ENCODE data around the gene SIK2. TPM values are rescaled to one million over a fixed set of nuclear protein-coding genes. Genes with fewer than 3 reads are reported as not detected.

SIK2 gene
- total RNA-seq, 1 donor from 2014 or later = 8.2 TPM

DNA sequence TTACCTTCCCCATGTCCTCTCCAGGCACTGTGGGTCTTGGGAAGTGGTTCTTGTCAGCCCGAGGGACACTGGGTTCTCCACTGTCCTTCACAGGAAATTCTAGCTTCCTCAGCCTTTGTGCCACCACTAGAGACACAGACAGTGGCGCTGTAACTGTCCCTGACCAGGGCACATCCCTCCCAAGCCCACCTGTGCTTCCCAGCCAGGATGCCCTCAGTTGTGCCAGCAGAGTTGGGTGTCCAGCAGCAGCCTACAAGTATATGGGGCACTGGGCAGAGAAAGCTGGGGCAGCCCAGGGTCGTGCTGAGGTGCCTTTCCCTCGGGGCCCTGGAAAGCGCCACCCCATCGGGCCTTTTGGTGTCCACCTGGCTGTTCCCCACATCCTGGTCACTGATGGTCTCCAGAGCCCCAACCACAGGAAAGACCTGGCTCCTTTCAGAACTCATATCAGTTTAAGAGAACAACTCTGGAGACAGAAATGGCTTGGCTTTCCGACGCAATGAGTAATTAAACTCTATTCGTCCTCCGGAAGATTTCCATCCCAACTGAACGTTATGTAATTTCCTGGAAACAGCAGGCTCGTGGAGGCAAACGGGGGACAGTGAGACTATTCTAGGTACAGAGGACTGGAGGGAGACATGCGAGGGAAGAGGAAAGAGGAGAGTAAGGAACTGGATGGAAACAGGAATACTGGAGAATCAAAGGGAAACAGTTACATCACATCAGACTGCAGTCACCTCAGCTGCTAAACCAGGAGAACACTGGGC lies 135.4 kb downstream of the SIK2 start:
- Histone ChIP-seq H3K9me3 (no peaks in the 10 kb centered on the region), H3K27ac (peak overlapping the region; percentile 91 to 97), H3K27me3 (no peaks in the 10 kb centered on the region), H3K4me1 (peaks cover 28 to 60% of the 10 kb centered on the region in 2 donors), H3K4me3 (no peak overlapping the region), H3K36me3 (peaks cover 16 to 22% of the 10 kb centered on the region in 2 donors)
- TF ChIP-seq, protein P1, sequence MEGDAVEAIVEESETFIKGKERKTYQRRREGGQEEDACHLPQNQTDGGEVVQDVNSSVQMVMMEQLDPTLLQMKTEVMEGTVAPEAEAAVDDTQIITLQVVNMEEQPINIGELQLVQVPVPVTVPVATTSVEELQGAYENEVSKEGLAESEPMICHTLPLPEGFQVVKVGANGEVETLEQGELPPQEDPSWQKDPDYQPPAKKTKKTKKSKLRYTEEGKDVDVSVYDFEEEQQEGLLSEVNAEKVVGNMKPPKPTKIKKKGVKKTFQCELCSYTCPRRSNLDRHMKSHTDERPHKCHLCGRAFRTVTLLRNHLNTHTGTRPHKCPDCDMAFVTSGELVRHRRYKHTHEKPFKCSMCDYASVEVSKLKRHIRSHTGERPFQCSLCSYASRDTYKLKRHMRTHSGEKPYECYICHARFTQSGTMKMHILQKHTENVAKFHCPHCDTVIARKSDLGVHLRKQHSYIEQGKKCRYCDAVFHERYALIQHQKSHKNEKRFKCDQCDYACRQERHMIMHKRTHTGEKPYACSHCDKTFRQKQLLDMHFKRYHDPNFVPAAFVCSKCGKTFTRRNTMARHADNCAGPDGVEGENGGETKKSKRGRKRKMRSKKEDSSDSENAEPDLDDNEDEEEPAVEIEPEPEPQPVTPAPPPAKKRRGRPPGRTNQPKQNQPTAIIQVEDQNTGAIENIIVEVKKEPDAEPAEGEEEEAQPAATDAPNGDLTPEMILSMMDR (IDR thresholded peaks at IDR 0.05) = no peak
- DNase-seq (ENCODE audit: low spot score in 2 of 2) = no peak
- intact Hi-C loops (cut with DNase I) = loop anchor here (10.0 kb wide), 1 partner anchor 413 kb away; no protein-coding TSS in a partner anchor

DNA sequence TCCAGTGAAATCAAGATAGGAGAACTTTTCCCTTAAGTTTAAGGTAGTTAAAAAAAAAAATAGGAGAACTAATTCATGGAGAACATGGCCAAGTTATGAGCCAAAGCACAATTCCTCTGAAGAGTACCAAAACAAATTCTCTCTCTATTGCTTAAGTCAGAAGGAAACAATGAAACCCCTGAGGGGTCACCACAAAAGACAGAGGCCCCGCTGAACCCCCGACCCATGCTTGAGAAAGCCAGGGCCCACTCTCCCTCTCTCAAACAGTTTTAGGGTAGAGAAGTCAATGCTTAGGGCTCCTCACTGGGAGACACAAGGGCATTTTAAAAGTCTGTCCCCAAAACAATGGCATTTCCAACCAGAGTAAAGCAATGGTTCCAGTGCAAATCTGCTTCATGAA lies 137.1 kb downstream of the SIK2 start:
- TF ChIP-seq, protein P1 (IDR thresholded peaks at IDR 0.05) = no peak
- no peaks in the 10 kb centered on the region for H3K9me3 ChIP-seq
- no peak for DNase-seq (ENCODE audit: low spot score in 2 of 2)
- H3K4me3 ChIP-seq = no peak overlapping the region
- peaks cover 16 to 36% of the 10 kb centered on the region in 2 donors for H3K36me3 ChIP-seq
- H3K4me1 ChIP-seq = peaks cover 19 to 43% of the 10 kb centered on the region in 2 donors
- H3K27ac ChIP-seq = peak overlapping the region; percentile 8 to 97
- no peaks in the 10 kb centered on the region for H3K27me3 ChIP-seq
- intact Hi-C loops (cut with DNase I) = loop anchor here (10.0 kb wide), 1 partner anchor 414 kb away; no protein-coding TSS in a partner anchor

DNA sequence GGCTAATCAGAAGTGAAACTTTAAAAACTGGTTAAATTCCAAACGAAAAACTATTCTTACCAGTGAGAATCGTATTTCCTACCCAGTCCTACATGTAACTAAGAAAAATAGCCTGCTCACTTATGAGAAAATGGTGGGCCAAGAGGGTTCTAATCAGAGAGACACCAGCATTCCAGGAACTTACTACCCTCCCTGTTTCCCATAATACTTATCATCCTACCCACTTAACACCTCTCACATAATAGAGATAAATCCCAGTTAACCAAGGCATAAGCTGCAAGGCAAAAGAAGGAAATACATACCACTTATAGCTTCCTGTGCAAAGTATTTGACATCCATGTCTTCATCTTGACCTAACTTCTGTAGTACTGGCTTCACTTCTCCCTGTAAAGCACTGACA lies 139.5 kb downstream of the SIK2 start:
- Histone ChIP-seq H3K9me3 (no peaks in the 10 kb centered on the region), H3K4me1 (peaks cover 7 to 38% of the 10 kb centered on the region in 2 donors), H3K27me3 (no peaks in the 10 kb centered on the region), H3K36me3 (peaks cover 16 to 36% of the 10 kb centered on the region in 2 donors), H3K4me3 (no peak overlapping the region), H3K27ac (peak overlapping the region in 1 of 2 donors; percentile 8)
- TF ChIP-seq, protein P1 (IDR thresholded peaks at IDR 0.05) = no peak
- intact Hi-C loops (cut with DNase I) = no loop called here
- no peak for DNase-seq (ENCODE audit: low spot score in 2 of 2)

DNA sequence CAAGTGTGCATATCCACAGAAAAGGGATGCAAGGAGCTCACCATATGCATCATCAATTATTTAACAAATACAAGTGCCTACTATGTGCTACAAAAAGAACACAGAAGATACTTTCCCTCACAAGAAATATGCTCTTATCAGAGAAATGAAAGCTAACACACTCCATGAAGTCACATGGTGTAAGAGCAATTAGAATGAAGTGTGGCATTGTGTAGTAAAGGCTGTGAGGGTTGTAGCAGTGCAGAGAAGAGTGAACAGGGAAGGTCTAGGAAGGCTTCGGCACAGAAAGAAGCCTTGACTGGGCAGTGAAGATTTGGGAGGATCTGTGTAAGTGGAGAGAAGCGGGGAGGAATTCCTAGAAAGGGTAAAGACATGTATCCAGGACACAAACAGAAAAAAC lies 141.5 kb downstream of the SIK2 start:
- intact Hi-C loops (cut with DNase I) = no loop called here
- no peak for DNase-seq (ENCODE audit: low spot score in 2 of 2)
- H3K4me3 ChIP-seq = no peak overlapping the region
- TF ChIP-seq, protein P1 (IDR thresholded peaks at IDR 0.05) = no peak
- peaks cover 23 to 43% of the 10 kb centered on the region in 2 donors for H3K36me3 ChIP-seq
- peaks cover 0 to 20% of the 10 kb centered on the region in 2 donors for H3K4me1 ChIP-seq
- H3K9me3 ChIP-seq = no peaks in the 10 kb centered on the region
- H3K27ac ChIP-seq = no peak overlapping the region
- no peaks in the 10 kb centered on the region for H3K27me3 ChIP-seq

DNA sequence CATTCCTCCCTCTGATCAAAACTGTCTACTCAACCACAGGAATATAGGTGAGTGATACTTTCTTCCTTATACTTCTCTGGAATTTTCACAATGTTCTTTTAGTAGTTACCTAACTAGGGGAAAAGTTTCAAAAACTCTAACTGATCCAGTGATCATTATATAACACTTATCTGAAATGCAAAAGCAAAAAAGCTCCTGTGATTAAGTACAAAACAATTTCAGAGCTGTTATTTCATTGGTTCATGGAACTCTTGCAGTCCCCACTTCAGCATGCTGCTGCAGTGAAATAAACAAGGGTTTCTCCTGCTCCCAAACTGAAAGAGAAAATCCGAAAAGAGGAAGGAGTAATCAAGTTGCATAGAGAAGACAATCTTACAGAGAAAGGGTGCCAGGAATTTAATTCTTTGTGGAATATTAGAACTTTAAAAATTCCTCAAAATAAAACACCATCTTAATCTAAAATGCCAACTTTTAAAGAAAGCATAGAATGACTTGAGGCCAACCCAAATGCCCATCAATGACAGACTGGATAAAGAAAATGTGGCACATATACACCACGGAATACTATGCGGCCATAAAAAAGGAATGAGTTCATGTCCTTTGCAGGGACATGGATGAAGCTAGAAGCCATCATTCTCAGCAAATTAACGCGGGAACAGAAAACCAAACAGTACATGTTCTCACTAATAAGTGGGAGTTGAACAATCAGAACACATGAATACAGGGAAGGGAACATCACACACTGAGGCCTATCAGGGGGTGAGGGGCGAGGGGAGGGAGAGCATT lies 143.7 kb downstream of the SIK2 start:
- Histone ChIP-seq H3K27me3 (no peaks in the 10 kb centered on the region), H3K27ac (peak overlapping the region; percentile 50 to 72), H3K9me3 (no peaks in the 10 kb centered on the region), H3K4me3 (no peak overlapping the region), H3K4me1 (peaks cover 0 to 16% of the 10 kb centered on the region in 2 donors), H3K36me3 (peaks cover 31 to 55% of the 10 kb centered on the region in 2 donors)
- intact Hi-C loops (cut with DNase I) = no loop called here
- TF ChIP-seq, protein P1 (IDR thresholded peaks at IDR 0.05) = no peak
- DNase-seq (ENCODE audit: low spot score in 2 of 2) = no peak

Measured in ascending aorta (tissue), 2 donors.